Measurements from ENCODE around the gene SPPL3. TPM values are rescaled to one million over a fixed set of nuclear protein-coding genes. Genes with fewer than 3 reads are reported as not detected.

The SPPL3 gene
- total RNA-seq, 2 experiments from 2014 or later: 38.3 to 43.4 TPM

- no peaks in the 10 kb centered on the region for H3K27me3 Mint-ChIP-seq
- POLR2A ChIA-PET: no interaction called here
Measured at GRCh38 chr12:120722784-120723183, 181.4 kb downstream of the SPPL3 start.

GRCh38 chr12:120721866-120722265 is 182.3 kb downstream of the SPPL3 start:
- intact Hi-C loops (cut with DNase I, micrococcal nuclease): no loop called here

More at GRCh38 chr12:120722784-120723183, 181.4 kb downstream of the SPPL3 start:
- no peaks in the 10 kb centered on the region for H3K9me3 Mint-ChIP-seq
- Histone ChIP-seq H3K36me3 (ENCODE audit: insufficient read depth, low read length) (peaks cover 49% of the 10 kb centered on the region), H3K4me1 (ENCODE audit: insufficient read depth, low read length) (peaks cover 26% of the 10 kb centered on the region), H3K9me3 (ENCODE audit: control insufficient read depth in 1 of 2, insufficient read depth in 1 of 2, low read length in 2 of 2) (no peaks in the 10 kb centered on the region), H3K4me3 (ENCODE audit: low read length) (no peak overlapping the region), H3K27me3 (ENCODE audit: control insufficient read depth in 1 of 2, insufficient read depth in 2 of 2, low read length in 2 of 2) (no peaks in the 10 kb centered on the region), H3K27ac (ENCODE audit: low read depth in 1 of 2, low read length in 2 of 2) (no peak overlapping the region)
- DNase-seq (no peak), ATAC-seq (ENCODE audit: poor library complexity) (no peak)
- peaks cover 60% of the 10 kb centered on the region for H3K36me3 Mint-ChIP-seq (ENCODE audit: low read depth)
- TF ChIP-seq CTCF (IDR thresholded peaks at IDR 0.05): no peak
- CTCF ChIA-PET: no interaction called here
- H3K4me3 Mint-ChIP-seq: no peak overlapping the region
- peaks cover 17% of the 10 kb centered on the region for H3K4me1 Mint-ChIP-seq (ENCODE audit: low read depth)
- no peak overlapping the region for H3K27ac Mint-ChIP-seq
- intact Hi-C loops (cut with DNase I, micrococcal nuclease): no loop called here

GRCh38 chr12:120720987-120721801 is 183.0 kb downstream of the SPPL3 start:
- CTCF ChIA-PET: interaction anchor here (1.9 kb wide), 1 partner anchor 74 kb away, joined by 7 read pairs; no protein-coding TSS in a partner anchor
- ATAC-seq (ENCODE audit: poor library complexity) (no peak), DNase-seq (no peak)
- Mint-ChIP-seq H3K4me1 (ENCODE audit: low read depth) (peaks cover 17% of the 10 kb centered on the region), H3K27me3 (no peaks in the 10 kb centered on the region), H3K4me3 (no peak overlapping the region), H3K36me3 (ENCODE audit: low read depth) (peaks cover 68% of the 10 kb centered on the region), H3K9me3 (no peaks in the 10 kb centered on the region), H3K27ac (no peak overlapping the region)
- no peaks in the 10 kb centered on the region for H3K27me3 ChIP-seq (ENCODE audit: control insufficient read depth in 1 of 2, insufficient read depth in 2 of 2, low read length in 2 of 2)
- H3K4me3 ChIP-seq (ENCODE audit: low read length): no peak overlapping the region
- peaks cover 56% of the 10 kb centered on the region for H3K36me3 ChIP-seq (ENCODE audit: insufficient read depth, low read length)
- peaks cover 13% of the 10 kb centered on the region for H3K4me1 ChIP-seq (ENCODE audit: insufficient read depth, low read length)
- no peaks in the 10 kb centered on the region for H3K9me3 ChIP-seq (ENCODE audit: control insufficient read depth in 1 of 2, insufficient read depth in 1 of 2, low read length in 2 of 2)
- no peak overlapping the region for H3K27ac ChIP-seq (ENCODE audit: low read depth in 1 of 2, low read length in 2 of 2)
- intact Hi-C loops (cut with DNase I, micrococcal nuclease): no loop called here
- no peak for TF ChIP-seq CTCF (IDR thresholded peaks at IDR 0.05)
- POLR2A ChIA-PET: no interaction called here

More at GRCh38 chr12:120721866-120722265, 182.3 kb downstream of the SPPL3 start:
- ChIA-PET CTCF (no interaction called here), POLR2A (no interaction called here)
- H3K4me3 ChIP-seq (ENCODE audit: low read length): no peak overlapping the region
- no peak overlapping the region for H3K27ac ChIP-seq (ENCODE audit: low read depth in 1 of 2, low read length in 2 of 2)
- no peaks in the 10 kb centered on the region for H3K27me3 ChIP-seq (ENCODE audit: control insufficient read depth in 1 of 2, insufficient read depth in 2 of 2, low read length in 2 of 2)
- H3K36me3 ChIP-seq (ENCODE audit: insufficient read depth, low read length): peaks cover 49% of the 10 kb centered on the region
- H3K36me3 Mint-ChIP-seq (ENCODE audit: low read depth): peaks cover 64% of the 10 kb centered on the region
- peaks cover 20% of the 10 kb centered on the region for H3K4me1 ChIP-seq (ENCODE audit: insufficient read depth, low read length)
- no peaks in the 10 kb centered on the region for H3K27me3 Mint-ChIP-seq
- no peak overlapping the region for H3K27ac Mint-ChIP-seq
- ATAC-seq (ENCODE audit: poor library complexity) (no peak), DNase-seq (no peak)
- no peak for TF ChIP-seq CTCF (IDR thresholded peaks at IDR 0.05)
- H3K4me3 Mint-ChIP-seq: no peak overlapping the region
- H3K9me3 ChIP-seq (ENCODE audit: control insufficient read depth in 1 of 2, insufficient read depth in 1 of 2, low read length in 2 of 2): no peaks in the 10 kb centered on the region
- H3K9me3 Mint-ChIP-seq: no peaks in the 10 kb centered on the region
- peaks cover 17% of the 10 kb centered on the region for H3K4me1 Mint-ChIP-seq (ENCODE audit: low read depth)
